SKM-1 (cell line): Measurements from ENCODE around the gene CASP2.

Source experiments
- DNase-seq: peaks from one replicate; lab custom pipeline; 2025; ENCODE audit not compliant: unreplicated experiment; lab: John Stamatoyannopoulos, UW

The CASP2 gene

GRCh38 chr7:143295870-143296269 is 7.7 kb downstream of the CASP2 start:
- DNase-seq = no peak

DNA sequence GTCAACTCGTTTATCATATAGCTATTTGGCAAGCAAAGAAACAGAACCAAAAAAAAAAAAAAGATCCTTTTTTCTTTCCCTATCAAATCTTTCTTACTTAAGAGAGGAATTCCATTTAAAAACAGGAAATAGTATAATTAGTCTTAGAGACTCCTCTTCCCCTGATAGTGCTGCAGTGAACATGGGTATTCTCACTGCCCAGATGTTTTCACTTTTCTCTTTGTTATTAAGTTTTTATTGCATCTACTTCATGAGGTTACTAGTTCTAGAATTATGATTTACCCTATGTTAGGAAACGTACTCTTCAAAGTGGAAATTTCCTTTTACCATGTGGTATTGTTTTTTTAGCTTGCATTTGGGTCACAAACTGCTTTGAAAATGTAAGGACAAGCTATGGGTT is 8.5 kb downstream of the CASP2 start:
- DNase-seq = no peak

DNA sequence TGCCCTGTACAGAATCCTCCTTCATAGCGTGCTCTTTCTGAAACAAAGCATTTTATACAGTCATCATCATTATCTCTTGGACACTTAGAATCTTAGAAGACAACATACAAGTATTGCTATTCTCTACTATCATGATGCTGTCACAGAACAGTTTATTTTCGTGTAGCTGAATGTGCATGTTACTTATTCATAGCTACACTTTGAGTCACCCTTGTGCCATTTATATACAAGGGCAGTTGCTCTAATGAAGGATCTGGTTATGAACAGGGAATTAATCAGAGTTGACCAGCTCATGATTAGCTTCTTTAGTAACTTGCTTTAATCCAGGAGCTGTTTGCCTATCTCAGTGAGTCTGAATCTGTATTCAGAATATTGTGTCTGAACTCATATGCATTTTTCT is 11.2 kb downstream of the CASP2 start:
- DNase-seq = no peak

DNA sequence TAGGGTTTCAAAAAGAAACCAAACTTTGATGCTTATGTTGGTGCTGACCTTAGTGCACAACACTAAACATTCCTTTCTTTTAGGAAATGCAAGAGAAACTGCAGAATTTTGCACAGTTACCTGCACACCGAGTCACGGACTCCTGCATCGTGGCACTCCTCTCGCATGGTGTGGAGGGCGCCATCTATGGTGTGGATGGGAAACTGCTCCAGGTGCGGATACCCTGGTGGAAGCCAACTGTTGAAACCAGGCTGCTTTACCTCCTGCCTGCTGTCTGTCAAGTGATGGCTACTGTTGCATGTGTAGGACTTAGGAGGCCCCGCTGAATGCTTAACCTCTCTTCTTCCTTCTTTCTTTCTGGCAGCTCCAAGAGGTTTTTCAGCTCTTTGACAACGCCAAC is 11.7 kb downstream of the CASP2 start:
- DNase-seq = no peak

DNA sequence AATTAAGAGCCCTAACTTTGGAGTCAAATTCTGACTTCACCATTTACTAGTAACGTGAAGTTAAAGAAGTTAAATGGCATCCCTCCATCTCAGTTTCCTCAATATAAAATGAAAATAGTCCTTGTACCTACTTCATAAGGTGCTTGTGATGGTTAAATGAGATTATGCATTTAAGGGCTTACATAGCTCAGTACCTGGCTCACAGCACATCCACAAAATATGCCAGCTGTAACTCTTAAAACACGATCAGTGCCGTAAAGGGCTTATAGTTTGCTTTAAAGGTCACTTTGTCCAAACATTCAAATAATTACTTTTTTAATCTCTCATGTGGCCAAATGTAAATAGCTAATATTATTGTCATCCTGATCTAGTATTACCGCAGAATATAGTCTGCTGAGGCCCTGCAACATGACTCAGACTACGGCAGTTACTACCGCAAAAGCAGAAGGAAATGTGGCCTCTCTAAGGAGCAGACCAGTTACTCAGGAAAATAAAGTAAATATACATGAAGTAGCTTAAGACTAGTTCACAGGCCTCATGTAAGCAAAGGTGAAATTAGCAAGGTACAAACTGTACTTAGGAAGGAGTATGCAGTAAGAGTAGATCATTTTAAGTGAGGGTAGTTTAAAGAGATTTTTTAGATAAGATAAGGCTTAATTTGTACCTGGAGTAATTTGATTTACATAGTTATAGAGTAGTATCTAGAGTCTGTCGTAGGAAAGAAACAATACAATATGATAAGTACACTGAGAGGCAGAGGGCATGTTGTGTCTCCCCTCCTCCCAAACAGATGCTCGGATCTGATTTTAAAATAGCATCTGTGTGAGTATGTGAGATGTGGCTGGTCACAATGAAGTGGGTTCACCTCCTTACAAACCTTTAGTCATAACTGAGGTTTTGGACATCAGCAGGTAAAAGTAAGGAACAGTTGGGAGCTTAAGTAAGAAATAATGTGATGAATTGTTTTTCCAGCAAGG is 13.1 kb downstream of the CASP2 start:
- peak; percentile 85 for DNase-seq

DNA sequence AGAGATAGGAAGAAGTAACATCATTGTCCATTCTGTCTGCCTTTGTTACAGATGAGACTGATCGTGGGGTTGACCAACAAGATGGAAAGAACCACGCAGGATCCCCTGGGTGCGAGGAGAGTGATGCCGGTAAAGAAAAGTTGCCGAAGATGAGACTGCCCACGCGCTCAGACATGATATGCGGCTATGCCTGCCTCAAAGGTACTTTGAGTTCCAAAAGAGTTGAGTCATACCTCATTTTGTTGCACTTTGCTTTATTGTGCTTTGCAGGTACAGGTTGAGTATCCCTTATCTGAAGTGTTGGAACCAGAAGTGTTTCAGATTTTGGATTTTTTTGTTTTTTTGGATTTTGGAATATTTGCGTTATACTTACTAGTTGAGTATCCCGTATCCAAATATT is 15.6 kb downstream of the CASP2 start:
- no peak for DNase-seq

DNA sequence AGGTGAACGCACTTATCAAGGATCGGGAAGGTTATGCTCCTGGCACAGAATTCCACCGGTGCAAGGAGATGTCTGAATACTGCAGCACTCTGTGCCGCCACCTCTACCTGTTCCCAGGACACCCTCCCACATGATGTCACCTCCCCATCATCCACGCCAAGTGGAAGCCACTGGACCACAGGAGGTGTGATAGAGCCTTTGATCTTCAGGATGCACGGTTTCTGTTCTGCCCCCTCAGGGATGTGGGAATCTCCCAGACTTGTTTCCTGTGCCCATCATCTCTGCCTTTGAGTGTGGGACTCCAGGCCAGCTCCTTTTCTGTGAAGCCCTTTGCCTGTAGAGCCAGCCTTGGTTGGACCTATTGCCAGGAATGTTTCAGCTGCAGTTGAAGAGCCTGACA is 16.8 kb downstream of the CASP2 start:
- no peak for DNase-seq

- peak; percentile 37 for DNase-seq
Measured at GRCh38 chr7:143305423-143306070, 17.4 kb downstream of the CASP2 start.

DNA sequence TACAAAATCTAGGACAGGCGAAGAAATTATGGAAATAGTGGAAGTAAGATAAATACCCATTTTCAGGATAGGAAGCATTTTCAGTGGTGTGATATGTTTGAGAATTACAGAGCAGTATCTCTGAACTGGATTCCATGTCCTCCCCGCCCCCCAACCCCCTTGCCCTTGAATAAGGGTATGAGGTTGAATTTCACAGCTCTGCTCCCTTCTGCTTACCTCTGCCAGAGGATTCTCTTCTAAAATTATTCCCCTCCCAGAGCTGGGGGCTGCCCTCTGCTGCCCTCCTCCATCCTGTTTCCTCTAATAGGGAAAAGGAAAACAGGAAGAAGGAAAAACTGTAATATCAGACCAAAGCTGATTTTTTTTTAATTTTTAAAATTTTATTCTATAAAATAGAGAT is 20.5 kb downstream of the CASP2 start:
- no peak for DNase-seq

GRCh38 chr7:143314127-143314526 is 26.0 kb downstream of the CASP2 start:
- DNase-seq = no peak

DNA sequence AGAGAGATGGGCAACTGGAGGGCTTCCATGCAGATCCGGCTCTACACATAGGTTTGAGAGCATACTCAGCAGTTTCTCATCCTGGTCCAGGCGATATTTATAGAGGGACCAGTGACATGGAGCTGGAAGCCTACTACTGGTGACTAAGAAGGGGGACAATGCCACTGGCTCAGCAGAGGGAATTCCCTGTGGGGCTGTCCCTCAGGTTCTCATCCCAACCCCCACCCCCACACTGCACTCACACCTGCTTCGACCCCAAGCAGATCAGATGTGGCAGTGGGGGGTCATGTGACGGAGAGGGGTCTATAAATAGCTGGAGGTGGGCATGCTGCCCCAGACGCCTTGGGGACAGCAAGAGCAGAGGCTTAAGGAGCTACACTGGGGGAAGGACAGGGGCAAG is 27.6 kb downstream of the CASP2 start, which contains the start of gene CLCN1:
TSS of gene CLCN1 (plus strand) at position 336 of the 400 bp plus-strand sequence. CDS start 102 bp downstream, outside the sequence.
- no peak for DNase-seq

- DNase-seq = no peak
Measured at GRCh38 chr7:143316492-143316891, 28.3 kb downstream of the CASP2 start.

- peak; percentile 34 for DNase-seq
Measured at GRCh38 chr7:143318661-143319060, 30.5 kb downstream of the CASP2 start.

DNA sequence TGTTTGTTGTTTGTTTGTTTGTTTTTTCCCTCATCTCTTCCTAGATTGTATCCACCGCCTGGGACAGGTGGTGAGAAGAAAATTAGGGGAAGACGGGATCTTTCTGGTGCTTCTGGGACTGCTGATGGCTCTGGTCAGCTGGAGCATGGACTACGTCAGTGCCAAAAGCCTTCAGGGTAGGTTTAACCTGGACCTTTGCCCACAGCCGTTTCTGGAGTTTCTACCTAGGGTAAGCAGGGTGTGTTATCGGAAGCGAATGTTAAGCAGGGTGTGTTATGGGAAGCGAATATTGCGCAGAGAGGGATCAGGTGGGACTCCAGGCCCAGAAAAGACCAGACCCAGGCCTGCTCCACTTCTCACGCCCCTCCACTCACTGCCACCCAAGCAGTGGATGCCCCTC is 32.5 kb downstream of the CASP2 start:
- no peak for DNase-seq

GRCh38 chr7:143321242-143321641 is 33.1 kb downstream of the CASP2 start:
- DNase-seq = no peak

- DNase-seq = no peak
Measured at GRCh38 chr7:143321734-143322133, 33.6 kb downstream of the CASP2 start.

GRCh38 chr7:143322760-143323633 is 34.8 kb downstream of the CASP2 start:
- DNase-seq = no peak

DNA sequence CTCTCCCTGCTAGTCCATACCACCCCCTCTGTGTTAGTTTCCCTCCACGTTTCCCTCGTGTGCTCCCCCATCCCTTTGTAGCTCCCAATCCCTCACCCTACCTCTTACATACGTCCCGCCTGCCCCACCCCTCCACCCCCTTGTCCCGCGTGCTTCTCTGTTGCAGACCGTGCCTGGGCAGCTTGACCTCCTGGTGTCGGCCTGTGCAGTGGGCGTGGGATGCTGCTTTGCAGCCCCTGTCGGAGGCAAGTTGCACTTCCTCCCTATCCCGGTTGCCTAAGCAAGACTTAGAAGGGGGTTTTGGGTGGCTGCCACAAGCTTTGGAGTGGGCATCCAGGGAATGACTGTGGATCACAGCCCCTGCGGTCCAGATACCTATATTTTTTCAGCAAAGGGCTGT is 35.5 kb downstream of the CASP2 start:
- no peak for DNase-seq

- no peak for DNase-seq
Measured at GRCh38 chr7:143325240-143325639, 37.1 kb downstream of the CASP2 start.

GRCh38 chr7:143327903-143328302 is 39.8 kb downstream of the CASP2 start:
- DNase-seq = no peak

DNA sequence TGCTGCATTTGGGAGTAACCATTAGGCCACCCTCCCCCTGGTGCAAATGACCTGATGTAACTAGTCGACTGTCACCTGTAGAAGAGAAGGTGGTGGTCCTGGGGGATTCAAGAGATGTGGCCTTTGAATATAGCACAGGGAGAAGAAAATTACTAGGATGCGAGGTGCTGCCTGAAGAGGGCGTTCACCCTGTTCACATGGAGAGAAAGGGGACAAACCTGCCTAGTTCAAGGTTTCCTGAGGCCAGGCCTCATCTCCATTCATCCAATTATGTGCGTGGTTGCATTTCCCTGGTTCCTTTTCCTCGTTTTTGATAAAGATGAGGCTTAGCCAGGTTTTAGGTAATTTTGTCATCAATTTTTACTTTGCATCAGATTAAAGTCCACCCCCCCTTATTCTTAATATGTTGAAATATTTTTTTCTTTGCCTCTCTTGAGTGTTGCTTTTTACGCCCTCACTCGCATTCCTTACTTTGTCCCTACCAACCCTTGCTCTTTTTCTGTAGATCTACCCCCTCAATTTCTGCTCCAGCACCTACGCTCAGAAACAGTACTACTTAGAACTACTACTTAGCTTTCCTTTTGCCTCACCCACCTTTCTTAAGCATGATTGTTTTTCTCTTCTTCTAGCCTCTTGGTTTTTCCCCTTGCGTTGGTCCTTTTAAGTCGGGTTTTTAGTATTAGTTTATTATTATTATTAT is 41.5 kb downstream of the CASP2 start:
- no peak for DNase-seq
